ENCODE measurements around the gene CORO1C.

DNA sequence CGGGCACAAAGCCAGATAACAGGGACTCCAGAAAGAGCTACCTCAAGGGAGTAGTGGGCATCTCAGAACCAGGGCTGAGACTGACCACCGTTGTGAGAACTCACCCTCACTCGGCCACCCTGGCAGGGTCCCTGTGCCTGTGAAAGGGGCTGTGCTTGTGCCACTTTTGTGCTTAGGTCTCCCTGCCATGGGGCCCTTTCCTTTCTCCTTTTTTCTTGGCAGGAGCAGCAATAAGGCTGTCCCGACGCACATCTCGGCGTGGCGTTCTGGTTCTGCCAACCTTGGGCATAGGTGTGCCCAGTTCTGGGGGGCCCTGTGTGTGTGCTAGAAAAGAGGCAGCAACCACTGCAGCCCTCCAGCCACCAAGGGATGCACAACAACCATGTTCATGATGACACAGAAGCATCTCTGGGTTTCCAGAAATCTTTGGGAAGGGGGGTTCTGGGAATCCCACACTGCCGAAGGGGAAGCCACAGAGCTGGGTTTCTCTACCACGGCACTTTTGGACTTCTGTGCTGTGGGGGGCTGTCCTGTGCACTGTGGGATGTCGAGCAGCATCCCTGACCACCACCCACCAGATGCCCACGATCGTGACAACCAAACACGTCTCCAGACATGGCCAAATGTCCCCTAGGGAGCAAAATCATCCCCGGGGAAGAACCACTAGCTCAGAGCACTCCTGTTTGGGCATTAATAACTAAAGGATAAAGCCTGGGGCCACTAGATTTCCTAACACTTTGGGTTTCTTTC lies 120.3 kb downstream of the CORO1C start:
- TF ChIP-seq, protein P1, sequence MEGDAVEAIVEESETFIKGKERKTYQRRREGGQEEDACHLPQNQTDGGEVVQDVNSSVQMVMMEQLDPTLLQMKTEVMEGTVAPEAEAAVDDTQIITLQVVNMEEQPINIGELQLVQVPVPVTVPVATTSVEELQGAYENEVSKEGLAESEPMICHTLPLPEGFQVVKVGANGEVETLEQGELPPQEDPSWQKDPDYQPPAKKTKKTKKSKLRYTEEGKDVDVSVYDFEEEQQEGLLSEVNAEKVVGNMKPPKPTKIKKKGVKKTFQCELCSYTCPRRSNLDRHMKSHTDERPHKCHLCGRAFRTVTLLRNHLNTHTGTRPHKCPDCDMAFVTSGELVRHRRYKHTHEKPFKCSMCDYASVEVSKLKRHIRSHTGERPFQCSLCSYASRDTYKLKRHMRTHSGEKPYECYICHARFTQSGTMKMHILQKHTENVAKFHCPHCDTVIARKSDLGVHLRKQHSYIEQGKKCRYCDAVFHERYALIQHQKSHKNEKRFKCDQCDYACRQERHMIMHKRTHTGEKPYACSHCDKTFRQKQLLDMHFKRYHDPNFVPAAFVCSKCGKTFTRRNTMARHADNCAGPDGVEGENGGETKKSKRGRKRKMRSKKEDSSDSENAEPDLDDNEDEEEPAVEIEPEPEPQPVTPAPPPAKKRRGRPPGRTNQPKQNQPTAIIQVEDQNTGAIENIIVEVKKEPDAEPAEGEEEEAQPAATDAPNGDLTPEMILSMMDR (conservative IDR thresholded peaks at IDR 0.05; ENCODE audit: low read depth, low read length), result no peak
- TF ChIP-seq EZH2 (IDR thresholded peaks at IDR 0.05; ENCODE audit: borderline replicate concordance, low read depth, low read length, poor library complexity, severe bottlenecking), result no peak
